Naive thymus-derived CD4-positive, alpha-beta T cell (primary cell): ENCODE measurements around the gene HAVCR1. TPM values are rescaled to one million over a fixed set of nuclear protein-coding genes. Genes with fewer than 3 reads are reported as not detected.

Experiments
- ATAC-seq: fragments of 150-1000 bp; cut with Tn5 transposase; 2 replicates; pipeline ENCODE4 v1.10.0; 2021; ENCODE audit warnings: mild to moderate bottlenecking, moderate library complexity
- CTCF ChIA-PET: fragments of 350-600 bp; sonication (Branson Sonifier 250); formaldehyde crosslinking; loops from one replicate; lab custom pipeline; 2021; ENCODE audit warnings: antibody characterized with exemption; lab: Charles Lee
- POLR2A ChIA-PET: fragments of 350-600 bp; sonication (Branson Sonifier 250); formaldehyde crosslinking; loops from one replicate; lab custom pipeline; 2021; ENCODE audit warnings: antibody characterized with exemption, inconsistent platforms; lab: Charles Lee
- DNase-seq, 9 donors: peaks; one replicate each; pipeline versions ENCODE4 v3.0.0 to v3.0.0-alpha.2; 2020 to 2022; ENCODE audit warnings: mixed read lengths in 1 of 9
- H3K27ac ChIP-seq: one replicate; pipeline ENCODE4 v1.7.0; 2013; ENCODE audit warnings: mild to moderate bottlenecking, low read depth, low read length, moderate library complexity
- H3K27me3 ChIP-seq, 2 donors: one replicate each; pipeline ENCODE4 v1.7.0; 2013; ENCODE audit warnings: low read length in 2 of 2, mild to moderate bottlenecking in 2 of 2, moderate library complexity in 2 of 2; ENCODE audit not compliant: control insufficient read depth in 2 of 2, insufficient read depth in 2 of 2
- H3K36me3 ChIP-seq, 3 experiments: 1 replicate in 2 of 3; 2 replicates in 1 of 3; pipeline ENCODE4 v1.7.0; 2013; ENCODE audit warnings: low read length in 3 of 3, mild to moderate bottlenecking in 3 of 3, moderate library complexity in 1 of 3; ENCODE audit not compliant: insufficient read depth in 3 of 3, control insufficient read depth in 2 of 3
- H3K4me1 ChIP-seq, 2 donors: one replicate each; pipeline ENCODE4 v1.7.0; 2013; ENCODE audit warnings: low read length in 2 of 2, mild to moderate bottlenecking in 2 of 2, moderate library complexity in 1 of 2; ENCODE audit not compliant: control insufficient read depth in 2 of 2, insufficient read depth in 2 of 2
- H3K4me3 ChIP-seq: 2 replicates; pipeline ENCODE4 v1.7.0; 2013; ENCODE audit warnings: mild to moderate bottlenecking, low read length
- H3K9me3 ChIP-seq, 3 experiments: 1 replicate in 2 of 3; 2 replicates in 1 of 3; pipeline ENCODE4 v1.7.0; 2013; ENCODE audit warnings: low read length in 3 of 3; ENCODE audit not compliant: control insufficient read depth in 2 of 3
- H3K27ac Mint-ChIP-seq, 9 donors: one replicate each; pipeline ENCODE4 v1.8.0; 2020 to 2022; ENCODE audit warnings: mixed read lengths in 9 of 9, mild to moderate bottlenecking in 8 of 9, moderate library complexity in 5 of 9, inconsistent platforms in 2 of 9
- H3K27me3 Mint-ChIP-seq, 5 donors: one replicate each; pipeline ENCODE4 v1.8.0; 2021 to 2022; ENCODE audit warnings: mixed read lengths in 5 of 5, mild to moderate bottlenecking in 1 of 5
- H3K36me3 Mint-ChIP-seq, 5 donors: one replicate each; pipeline ENCODE4 v1.8.0; 2020 to 2022; ENCODE audit warnings: mixed read lengths in 5 of 5, mild to moderate bottlenecking in 3 of 5, inconsistent platforms in 1 of 5
- H3K4me1 Mint-ChIP-seq, 7 donors: one replicate each; pipeline ENCODE4 v1.8.0; 2020 to 2022; ENCODE audit warnings: mixed read lengths in 7 of 7, mild to moderate bottlenecking in 3 of 7, inconsistent platforms in 1 of 7
- H3K4me3 Mint-ChIP-seq, 10 donors: one replicate each; pipeline ENCODE4 v1.8.0; 2020 to 2022; ENCODE audit warnings: mild to moderate bottlenecking in 10 of 10, mixed read lengths in 10 of 10, moderate library complexity in 6 of 10, inconsistent platforms in 2 of 10
- H3K9me3 Mint-ChIP-seq, 11 donors: one replicate each; pipeline ENCODE4 v1.8.0; 2020 to 2022; ENCODE audit warnings: mixed read lengths in 11 of 11, mild to moderate bottlenecking in 4 of 11, inconsistent platforms in 1 of 11, moderate library complexity in 1 of 11
- intact Hi-C, 2 donors: fragments of 100-400 bp; cut with micrococcal nuclease; formaldehyde crosslinking; loops; one replicate each; pipeline ENCODE4 v1.15.1; 2023
- polyA plus RNA-seq, 2 donors: library from polyadenylated mRNA; unstranded; fragments of 300-500 nt; fragmentation: Illumina TruSeq; gene quantifications; one replicate each; pipeline ENCODE4 v1.2.3, GENCODE V29; 2021
- total RNA-seq, 6 experiments: library from RNA in 5 of 6; stranded (reverse) in 5 of 6; gene quantifications; 1 replicate in 5 of 6; 2 replicates in 1 of 6; pipeline ENCODE4 v1.2.3 and lab custom pipeline; 2021 to 2026

The HAVCR1 gene
- total and polyA plus RNA-seq, 7 experiments from 2014 or later: 2.1 to 32.3 (median 7.7) TPM

DNA sequence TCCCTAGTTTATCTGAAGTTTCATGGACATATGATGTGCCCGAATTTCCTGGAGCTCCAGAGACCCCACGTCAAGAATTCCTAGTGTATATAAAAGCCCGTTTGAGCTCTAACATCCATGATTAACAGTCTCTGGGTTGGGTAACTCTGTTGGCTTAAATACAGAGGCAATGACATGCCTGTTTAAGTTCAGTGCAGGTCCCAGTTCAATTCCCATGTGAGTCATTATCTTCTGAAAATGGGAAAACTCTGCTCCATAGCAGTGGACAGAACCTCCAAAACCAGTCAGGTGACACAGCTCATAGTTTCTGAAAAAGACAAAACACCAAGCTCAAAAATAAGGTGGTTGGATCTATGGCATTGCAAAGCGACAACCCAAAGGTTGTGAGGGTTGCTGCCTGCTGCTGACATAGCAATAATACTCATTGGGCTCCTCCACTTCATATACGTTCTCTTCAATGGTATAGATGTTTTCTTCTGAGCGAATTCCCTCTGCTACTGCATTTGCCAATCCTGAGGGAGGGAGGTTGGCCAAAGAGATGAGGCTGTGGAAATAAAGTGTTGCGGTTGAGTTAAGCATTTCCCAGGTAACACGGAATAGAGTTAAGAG lies 27.9 kb upstream of the HAVCR1 start:
- Mint-ChIP-seq H3K27ac (peak overlapping the region in 1 of 9 donors; percentile 36), H3K36me3 (peaks cover 23 to 76% (median 30%) of the 10 kb centered on the region in 5 donors), H3K4me3 (no peak overlapping the region), H3K4me1 (peaks cover 0 to 21% (median 5%) of the 10 kb centered on the region in 7 donors), H3K27me3 (no peaks in the 10 kb centered on the region), H3K9me3 (peaks cover 0 to 2% (median 0%) of the 10 kb centered on the region in 11 donors)
- H3K4me3 ChIP-seq: no peak overlapping the region
- ATAC-seq: no peak
- no peaks in the 10 kb centered on the region for H3K9me3 ChIP-seq
- H3K4me1 ChIP-seq: no peaks in the 10 kb centered on the region
- no peak for DNase-seq
- ChIA-PET CTCF (no interaction called here), POLR2A (interaction anchor here (0.6 kb wide), 1 partner anchor 10 kb away, joined by 3 read pairs; no protein-coding TSS in a partner anchor)
- no peaks in the 10 kb centered on the region for H3K27me3 ChIP-seq
- no peaks in the 10 kb centered on the region for H3K36me3 ChIP-seq
- intact Hi-C loops: no loop called here
- H3K27ac ChIP-seq: no peak overlapping the region

DNA sequence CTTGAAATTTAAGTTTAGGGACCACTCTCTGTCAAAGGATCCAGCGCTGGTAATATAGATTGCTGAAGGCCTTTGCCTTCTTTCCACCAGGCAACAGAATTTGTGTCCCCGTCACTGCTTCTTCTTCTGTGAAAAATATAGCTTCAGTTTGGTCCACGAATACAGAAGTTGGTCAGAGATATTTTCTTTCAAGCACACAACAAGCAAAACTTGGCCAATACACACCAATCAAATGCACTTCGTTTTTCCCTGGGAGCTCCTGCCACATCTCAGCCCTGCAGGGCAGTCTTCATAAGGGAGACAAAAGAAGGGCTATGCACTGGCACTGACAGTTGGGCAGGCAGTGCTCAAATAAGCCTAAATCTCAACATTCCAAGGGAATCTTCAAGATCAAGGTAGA lies 27.0 kb upstream of the HAVCR1 start:
- H3K27me3 Mint-ChIP-seq: no peaks in the 10 kb centered on the region
- CTCF ChIA-PET: interaction anchor here (0.8 kb wide), 1 partner anchor 9 kb away, joined by 3 read pairs; no protein-coding TSS in a partner anchor
- H3K27ac Mint-ChIP-seq: peak overlapping the region in 1 of 9 donors; percentile 10
- ATAC-seq (no peak), DNase-seq (no peak)
- intact Hi-C loops: no loop called here
- Histone ChIP-seq H3K27ac (no peak overlapping the region), H3K4me1 (no peaks in the 10 kb centered on the region), H3K27me3 (no peaks in the 10 kb centered on the region), H3K4me3 (no peak overlapping the region), H3K36me3 (no peaks in the 10 kb centered on the region), H3K9me3 (no peaks in the 10 kb centered on the region)
- H3K9me3 Mint-ChIP-seq: peaks cover 0 to 2% (median 0%) of the 10 kb centered on the region in 11 donors
- peaks cover 18 to 70% (median 24%) of the 10 kb centered on the region in 5 donors for H3K36me3 Mint-ChIP-seq
- H3K4me1 Mint-ChIP-seq: peaks cover 0 to 17% (median 5%) of the 10 kb centered on the region in 7 donors
- POLR2A ChIA-PET: interaction anchor here (0.6 kb wide), 1 partner anchor 11 kb away, joined by 3 read pairs; no protein-coding TSS in a partner anchor
- H3K4me3 Mint-ChIP-seq: no peak overlapping the region

DNA sequence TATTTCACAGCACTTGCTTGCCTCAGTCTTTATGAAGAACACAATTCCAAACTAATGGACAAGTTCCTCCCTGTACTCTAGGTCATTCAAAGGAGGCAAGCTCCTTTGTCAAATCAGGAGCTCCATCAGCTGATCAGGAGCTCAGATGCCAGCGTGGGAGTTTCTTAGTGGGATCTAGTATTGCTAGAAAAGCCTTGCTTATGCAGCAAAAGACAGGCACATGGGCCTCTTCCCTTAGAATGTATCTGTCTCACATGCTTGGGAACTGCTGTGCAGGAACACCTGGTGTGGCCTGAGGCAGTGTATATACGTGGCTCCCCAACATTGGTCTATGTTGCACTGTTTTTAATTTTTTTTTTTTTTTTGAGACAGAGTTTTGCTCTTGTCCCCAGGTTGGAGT lies 21.4 kb upstream of the HAVCR1 start:
- Mint-ChIP-seq H3K4me1 (peaks cover 0 to 22% (median 0%) of the 10 kb centered on the region in 7 donors), H3K9me3 (no peaks in the 10 kb centered on the region), H3K27ac (no peak overlapping the region), H3K36me3 (peaks cover 0 to 33% (median 3%) of the 10 kb centered on the region in 5 donors), H3K27me3 (no peaks in the 10 kb centered on the region), H3K4me3 (no peak overlapping the region)
- ATAC-seq (no peak), DNase-seq (no peak)
- H3K27ac ChIP-seq: no peak overlapping the region
- ChIA-PET CTCF (interaction anchor here (0.7 kb wide), 1 partner anchor 400 kb away, joined by 5 read pairs; no protein-coding TSS in a partner anchor), POLR2A (no interaction called here)
- no peaks in the 10 kb centered on the region for H3K4me1 ChIP-seq
- no peaks in the 10 kb centered on the region for H3K27me3 ChIP-seq
- H3K4me3 ChIP-seq: no peak overlapping the region
- no peaks in the 10 kb centered on the region for H3K36me3 ChIP-seq
- no peaks in the 10 kb centered on the region for H3K9me3 ChIP-seq
- intact Hi-C loops: no loop called here

DNA sequence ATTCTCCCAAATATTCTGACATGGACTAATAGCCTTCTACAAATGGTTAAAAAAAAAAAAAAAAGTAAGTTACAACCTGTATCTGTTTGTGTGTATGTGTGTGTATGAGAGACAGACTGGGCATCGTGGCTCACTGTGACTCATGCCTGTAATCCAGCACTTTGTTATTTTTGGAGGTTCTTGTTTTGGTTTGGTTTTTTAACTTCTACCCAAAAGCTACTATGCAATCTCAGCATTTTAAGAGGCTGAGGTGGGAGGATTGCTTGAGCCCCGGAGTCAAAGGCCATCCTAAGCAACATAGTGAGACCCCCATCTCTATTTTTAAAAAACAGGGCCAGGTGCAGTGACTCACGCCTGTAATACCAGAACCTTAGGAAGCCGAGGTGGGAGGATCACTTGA lies 17.6 kb upstream of the HAVCR1 start:
- Mint-ChIP-seq H3K27me3 (no peaks in the 10 kb centered on the region), H3K9me3 (peaks cover 0 to 5% (median 0%) of the 10 kb centered on the region in 11 donors), H3K36me3 (peaks cover 0 to 26% (median 3%) of the 10 kb centered on the region in 5 donors), H3K4me3 (peak overlapping the region in 1 of 10 donors; percentile 23), H3K27ac (peak overlapping the region in 1 of 9 donors; percentile 54), H3K4me1 (peaks cover 0 to 48% (median 0%) of the 10 kb centered on the region in 7 donors)
- POLR2A ChIA-PET: no interaction called here
- no peak for DNase-seq
- Histone ChIP-seq H3K4me1 (no peaks in the 10 kb centered on the region), H3K9me3 (no peaks in the 10 kb centered on the region), H3K4me3 (no peak overlapping the region), H3K27me3 (no peaks in the 10 kb centered on the region), H3K27ac (no peak overlapping the region), H3K36me3 (no peaks in the 10 kb centered on the region)
- intact Hi-C loops: no loop called here
- CTCF ChIA-PET: interaction anchor here (0.6 kb wide), 1 partner anchor 9 kb away, joined by 3 read pairs; no protein-coding TSS in a partner anchor
- no peak for ATAC-seq

DNA sequence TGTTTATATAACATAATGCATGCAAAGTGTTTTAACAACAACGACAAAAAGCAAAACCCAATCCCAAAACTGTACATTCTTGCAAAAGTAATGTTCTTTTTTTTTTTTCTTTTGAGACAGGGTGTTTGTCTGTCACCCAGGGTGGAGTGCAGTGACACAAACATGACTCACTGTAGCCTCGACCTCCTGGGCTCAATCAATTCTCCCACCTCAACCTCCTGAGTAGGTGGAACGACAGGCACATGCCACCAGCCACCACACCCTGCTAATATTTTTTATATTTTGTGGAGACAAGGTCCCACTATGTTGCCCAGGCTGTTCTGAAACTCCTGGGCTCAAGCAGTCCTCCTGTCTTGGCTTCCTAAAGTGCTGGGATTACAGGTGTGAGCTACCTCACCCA lies 13.6 kb upstream of the HAVCR1 start:
- intact Hi-C loops: loop anchor here in 1 of 2 donors (5.0 kb wide), 1 partner anchor 35 kb away; the partner anchor contains the start of gene HAVCR2
- CTCF ChIA-PET: no interaction called here
- POLR2A ChIA-PET: no interaction called here

DNA sequence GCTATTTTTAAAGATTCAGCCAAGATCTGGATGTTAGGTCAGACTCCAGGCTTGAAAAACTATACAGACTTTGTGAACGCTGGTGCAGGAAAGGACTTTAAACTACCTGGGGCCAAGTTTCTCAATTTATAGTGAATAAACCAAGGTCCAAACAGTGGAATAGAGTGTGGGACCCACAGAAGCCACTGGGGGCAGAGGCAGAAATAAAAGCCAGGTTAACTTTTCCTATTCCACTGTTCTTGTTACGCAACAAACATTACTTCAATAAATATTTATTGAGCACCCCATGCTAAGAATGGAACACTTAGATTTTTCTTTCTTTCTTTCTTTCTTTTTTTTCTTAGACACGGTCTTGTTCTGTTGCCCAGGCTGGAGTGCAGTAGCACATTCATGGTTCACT lies 11.0 kb upstream of the HAVCR1 start:
- Histone ChIP-seq H3K4me3 (no peak overlapping the region), H3K27ac (no peak overlapping the region), H3K9me3 (no peaks in the 10 kb centered on the region), H3K27me3 (no peaks in the 10 kb centered on the region), H3K36me3 (no peaks in the 10 kb centered on the region), H3K4me1 (no peaks in the 10 kb centered on the region)
- H3K4me1 Mint-ChIP-seq: peaks cover 0 to 42% (median 5%) of the 10 kb centered on the region in 7 donors
- intact Hi-C loops: loop anchor here in 1 of 2 donors (5.0 kb wide), 1 partner anchor 37 kb away; the partner anchor contains the start of gene HAVCR2
- H3K27me3 Mint-ChIP-seq: no peaks in the 10 kb centered on the region
- DNase-seq (no peak), ATAC-seq (no peak)
- ChIA-PET POLR2A (interaction anchor here (0.6 kb wide), 1 partner anchor 15 kb away, joined by 3 read pairs; no protein-coding TSS in a partner anchor), CTCF (no interaction called here)
- no peak overlapping the region for H3K27ac Mint-ChIP-seq
- peaks cover 0 to 4% (median 0%) of the 10 kb centered on the region in 11 donors for H3K9me3 Mint-ChIP-seq
- no peak overlapping the region for H3K4me3 Mint-ChIP-seq
- H3K36me3 Mint-ChIP-seq: peaks cover 0 to 17% (median 3%) of the 10 kb centered on the region in 5 donors

More for the DNA sequence above, 13.6 kb upstream of the HAVCR1 start:
- Histone ChIP-seq H3K27me3 (no peaks in the 10 kb centered on the region), H3K27ac (no peak overlapping the region), H3K4me1 (no peaks in the 10 kb centered on the region), H3K9me3 (no peaks in the 10 kb centered on the region), H3K36me3 (no peaks in the 10 kb centered on the region), H3K4me3 (no peak overlapping the region)
- Mint-ChIP-seq H3K27me3 (no peaks in the 10 kb centered on the region), H3K27ac (peak overlapping the region in 1 of 9 donors; percentile 60), H3K9me3 (peaks cover 0 to 5% (median 0%) of the 10 kb centered on the region in 11 donors), H3K4me3 (peak overlapping the region in 1 of 10 donors; percentile 8), H3K36me3 (peaks cover 0 to 21% (median 3%) of the 10 kb centered on the region in 5 donors), H3K4me1 (peaks cover 0 to 46% (median 0%) of the 10 kb centered on the region in 7 donors)
- DNase-seq (peak in 1 of 9 donors; percentile 31), ATAC-seq (no peak)
